ENCODE data around the gene CPA1.

DNA sequence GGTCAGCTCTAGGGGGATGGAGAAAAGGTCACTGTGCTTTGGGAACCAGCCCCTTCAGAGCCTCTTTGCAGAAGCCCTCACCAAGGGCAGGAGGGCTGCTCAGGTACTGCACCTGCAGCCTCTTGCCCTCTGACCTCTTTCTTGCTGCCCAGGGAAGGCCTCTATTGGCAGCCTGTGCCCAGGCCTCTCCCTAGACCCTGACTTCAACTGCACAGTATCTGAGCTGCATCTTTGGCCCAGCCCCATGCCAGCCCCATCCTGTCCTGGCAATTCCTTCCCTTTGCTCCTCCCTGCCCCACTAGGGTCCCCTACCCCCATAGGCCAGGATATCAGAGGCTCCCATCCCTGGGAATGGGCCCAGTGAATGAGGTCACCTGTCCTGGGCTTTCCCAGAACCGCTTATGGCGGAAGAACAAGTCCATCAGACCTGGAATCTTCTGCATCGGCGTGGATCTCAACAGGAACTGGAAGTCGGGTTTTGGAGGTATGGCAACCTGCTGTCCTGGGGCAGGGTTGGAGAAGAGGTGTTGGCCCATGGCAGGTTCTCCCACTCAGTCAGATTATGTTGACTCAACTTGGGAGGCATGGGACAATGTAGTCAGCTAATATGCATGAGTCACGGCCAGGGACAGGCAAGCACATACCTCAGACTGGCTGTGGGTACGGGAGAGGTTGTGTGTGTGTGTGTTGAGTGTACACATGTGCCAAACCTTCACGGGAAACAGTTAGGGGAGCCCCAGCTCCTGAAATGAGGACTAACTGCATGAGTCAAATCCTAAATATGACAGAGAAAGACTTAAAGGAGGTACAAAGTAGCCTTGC lies 17.1 kb upstream of the CPA1 start:
- TF ChIP-seq CTCF (IDR thresholded peaks at IDR 0.05) (no peak), NFATC4 (CRISPR knock-in tag; IDR thresholded peaks at IDR 0.05) (no peak), KAT7 (CRISPR knock-in tag; IDR thresholded peaks at IDR 0.05; ENCODE audit: borderline replicate concordance) (no peak), TP53 (CRISPR knock-in tag; IDR thresholded peaks at IDR 0.05) (no peak), PRRX2 (CRISPR knock-in tag; IDR thresholded peaks at IDR 0.05) (no peak), CREB1 (CRISPR knock-in tag; IDR thresholded peaks at IDR 0.05) (no peak), SP1 (CRISPR knock-in tag; conservative IDR thresholded peaks at IDR 0.05) (no peak)
- TF ChIP-seq, protein P1, sequence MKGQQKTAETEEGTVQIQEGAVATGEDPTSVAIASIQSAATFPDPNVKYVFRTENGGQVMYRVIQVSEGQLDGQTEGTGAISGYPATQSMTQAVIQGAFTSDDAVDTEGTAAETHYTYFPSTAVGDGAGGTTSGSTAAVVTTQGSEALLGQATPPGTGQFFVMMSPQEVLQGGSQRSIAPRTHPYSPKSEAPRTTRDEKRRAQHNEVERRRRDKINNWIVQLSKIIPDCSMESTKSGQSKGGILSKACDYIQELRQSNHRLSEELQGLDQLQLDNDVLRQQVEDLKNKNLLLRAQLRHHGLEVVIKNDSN (CRISPR knock-in tag; IDR thresholded peaks at IDR 0.05), result no peak

All from WTC11 (cell line).